Stimulated activated naive CD8-positive, alpha-beta T cell treated with anti-CD3 and anti-CD28 coated beads, Interleukin-15, amount 100 ng/mL, for 72 hours (primary cell): ENCODE measurements around the gene ITPRID2.

Source experiments
- ATAC-seq: fragments of 150-1000 bp; cut with Tn5 transposase; 2 replicates; pipeline ENCODE4 v1.10.0; 2021; ENCODE audit warnings: mild to moderate bottlenecking, moderate library complexity
- DNase-seq, 2 donors: peaks; one replicate each; pipeline ENCODE4 v3.0.0; 2021 to 2022
- H3K27ac Mint-ChIP-seq, 2 donors: one replicate each; pipeline ENCODE4 v1.8.0; 2022; ENCODE audit warnings: mild to moderate bottlenecking in 2 of 2, mixed read lengths in 2 of 2, moderate library complexity in 2 of 2
- H3K27me3 Mint-ChIP-seq: one replicate; pipeline ENCODE4 v1.8.0; 2022; ENCODE audit warnings: mixed read lengths
- H3K4me1 Mint-ChIP-seq: one replicate; pipeline ENCODE4 v1.8.0; 2022; ENCODE audit warnings: mild to moderate bottlenecking, mixed read lengths
- H3K4me3 Mint-ChIP-seq, 2 donors: one replicate each; pipeline ENCODE4 v1.8.0; 2022; ENCODE audit warnings: mild to moderate bottlenecking in 2 of 2, mixed read lengths in 2 of 2, moderate library complexity in 1 of 2
- H3K9me3 Mint-ChIP-seq, 2 donors: one replicate each; pipeline ENCODE4 v1.8.0; 2022; ENCODE audit warnings: mixed read lengths in 2 of 2

The ITPRID2 gene

DNA sequence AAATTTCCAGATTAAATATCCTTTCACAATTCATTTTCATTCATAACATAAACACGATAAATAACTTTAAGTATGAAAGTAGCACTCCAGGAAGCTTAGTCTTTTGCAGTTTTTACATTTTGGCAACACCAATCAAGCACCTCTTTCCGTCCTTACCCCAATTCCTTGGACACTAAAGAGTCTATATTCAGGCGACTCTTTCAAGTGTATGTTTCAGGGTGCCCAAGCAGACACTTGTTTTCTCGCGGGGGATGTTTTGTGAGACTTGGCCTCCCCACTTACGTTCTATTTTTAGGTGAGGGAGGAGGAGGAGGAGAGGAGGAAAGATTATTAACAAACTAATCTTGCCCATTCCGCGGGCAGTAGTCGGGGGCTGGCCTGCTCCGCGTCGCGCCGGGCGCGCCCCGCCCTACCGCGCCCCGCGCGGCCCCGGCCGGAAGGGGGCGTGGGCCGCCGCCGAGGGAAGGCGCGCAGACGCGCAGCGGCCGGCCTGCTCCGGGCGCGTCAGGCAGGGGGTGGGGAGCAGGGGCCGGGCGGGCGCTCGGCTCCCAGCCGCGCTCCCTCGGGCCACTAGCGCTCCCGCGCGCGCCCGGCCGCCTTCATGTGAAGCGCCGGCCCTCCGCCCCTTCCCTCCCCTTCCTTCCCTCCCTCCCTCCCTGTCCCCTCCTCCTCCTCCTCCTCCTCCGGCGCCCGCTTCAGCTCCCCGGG lies at the start of gene ITPRID2:
Gene ITPRID2 (plus strand): TSS at position 473 of the 708 bp plus-strand sequence. CDS start 337 bp downstream, outside the sequence.
- H3K4me1 Mint-ChIP-seq, result peaks cover 29% of the 10 kb centered on the region
- peak; percentile 91 for ATAC-seq
- H3K27me3 Mint-ChIP-seq, result peaks cover 20% of the 10 kb centered on the region
- H3K9me3 Mint-ChIP-seq, result no peaks in the 10 kb centered on the region
- peak within 1 kb of the TSS; percentile 93 to 96 for H3K4me3 Mint-ChIP-seq
- DNase-seq, result peak; percentile 71 to 74
- peak within 1 kb of the TSS; percentile 91 to 97 for H3K27ac Mint-ChIP-seq

DNA sequence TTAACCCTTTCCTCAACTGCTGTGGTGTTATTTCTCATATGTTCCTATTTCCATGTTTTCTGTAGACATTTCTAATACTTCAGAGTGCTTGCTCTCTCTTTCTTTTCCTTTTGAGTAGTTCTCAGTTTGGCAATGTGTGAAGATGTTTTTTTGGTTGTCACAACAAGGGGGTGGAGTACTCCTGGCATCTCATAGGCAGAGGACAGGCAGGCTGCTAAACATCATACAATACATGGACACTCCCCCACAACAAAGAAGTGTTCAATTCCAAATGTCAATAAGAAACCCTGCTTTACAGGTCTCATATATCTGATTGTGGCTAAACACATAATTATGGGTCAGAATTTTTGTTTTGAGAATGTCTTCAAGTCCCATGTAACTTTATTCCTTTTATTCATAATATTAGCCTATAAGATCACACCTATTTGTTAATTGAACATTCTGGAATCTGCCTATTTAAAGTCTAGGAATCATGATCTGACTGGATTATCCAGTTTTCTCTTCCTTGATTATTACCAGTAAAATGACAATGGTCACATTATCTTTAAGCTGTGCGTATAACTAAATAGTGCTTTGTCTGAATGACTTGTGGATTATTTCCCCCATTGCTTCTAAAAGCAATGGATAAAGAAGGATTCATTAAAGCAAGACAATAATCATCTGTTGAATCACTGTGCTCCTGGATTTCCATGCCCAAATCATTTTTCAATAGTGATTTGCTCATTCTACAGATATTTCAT lies 46.8 kb upstream of the ITPRID2 start:
- no peak for ATAC-seq

DNA sequence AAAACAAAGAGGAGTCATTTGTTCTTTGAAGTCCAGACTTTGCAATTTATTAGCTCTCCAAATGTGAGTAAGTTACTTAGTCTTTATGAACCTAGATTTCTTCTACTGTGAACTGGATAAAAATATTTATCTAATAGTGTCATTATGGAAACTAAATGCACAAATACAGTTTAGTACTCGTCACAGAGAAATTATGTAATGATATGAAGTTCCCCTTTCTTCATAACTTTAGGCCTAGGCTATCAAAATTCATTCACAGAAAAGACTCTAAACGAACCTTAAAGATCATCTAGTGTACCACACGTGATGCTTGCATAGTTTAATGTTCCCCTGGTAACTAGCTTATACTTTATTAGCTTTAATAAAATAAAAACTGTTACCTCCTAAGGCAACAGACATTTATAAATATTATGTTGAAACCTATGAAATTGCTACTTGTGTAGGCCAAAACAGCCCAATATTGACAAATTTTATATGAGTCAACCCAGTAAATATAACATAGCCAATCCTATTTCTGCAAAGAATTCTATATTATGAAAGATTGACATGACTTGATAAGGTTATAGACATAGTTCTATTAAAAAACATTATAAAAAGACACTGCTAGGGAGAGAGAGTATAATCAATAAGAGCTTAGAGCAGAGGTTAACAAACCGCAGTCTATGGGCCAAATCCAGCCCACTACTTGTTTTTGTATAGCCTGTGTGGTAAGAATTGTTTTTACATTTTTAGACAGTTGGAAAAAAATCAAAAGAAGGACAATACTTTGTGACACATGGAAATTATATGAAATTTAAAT lies 44.9 kb upstream of the ITPRID2 start:
- ATAC-seq, result no peak
- DNase-seq, result no peak
- Mint-ChIP-seq H3K4me3 (no peak overlapping the region), H3K4me1 (no peaks in the 10 kb centered on the region), H3K9me3 (no peaks in the 10 kb centered on the region), H3K27me3 (no peaks in the 10 kb centered on the region), H3K27ac (no peak overlapping the region)

More for the DNA sequence above, 46.8 kb upstream of the ITPRID2 start:
- no peaks in the 10 kb centered on the region for H3K4me1 Mint-ChIP-seq
- no peak overlapping the region for H3K27ac Mint-ChIP-seq
- H3K4me3 Mint-ChIP-seq, result no peak overlapping the region
- no peaks in the 10 kb centered on the region for H3K27me3 Mint-ChIP-seq
- no peak for DNase-seq
- H3K9me3 Mint-ChIP-seq, result no peaks in the 10 kb centered on the region

DNA sequence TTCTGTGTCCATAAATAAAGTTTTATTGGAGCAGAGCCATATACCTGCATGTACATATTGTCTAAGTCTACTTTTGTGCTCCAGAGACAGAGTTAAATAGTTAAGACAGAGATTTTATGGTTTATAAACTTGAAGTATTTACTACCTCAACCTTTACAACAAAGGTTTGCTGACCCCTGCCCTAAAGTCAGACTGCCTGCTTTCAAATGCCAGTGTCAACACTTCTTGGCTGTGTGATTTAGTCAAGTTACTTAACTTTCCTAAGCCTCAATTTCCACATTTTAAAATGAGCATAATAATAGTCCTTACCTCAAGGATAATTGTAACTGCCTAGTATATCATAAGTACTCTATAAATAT lies 44.4 kb upstream of the ITPRID2 start:
- Mint-ChIP-seq H3K9me3 (no peaks in the 10 kb centered on the region), H3K4me3 (no peak overlapping the region)

DNA sequence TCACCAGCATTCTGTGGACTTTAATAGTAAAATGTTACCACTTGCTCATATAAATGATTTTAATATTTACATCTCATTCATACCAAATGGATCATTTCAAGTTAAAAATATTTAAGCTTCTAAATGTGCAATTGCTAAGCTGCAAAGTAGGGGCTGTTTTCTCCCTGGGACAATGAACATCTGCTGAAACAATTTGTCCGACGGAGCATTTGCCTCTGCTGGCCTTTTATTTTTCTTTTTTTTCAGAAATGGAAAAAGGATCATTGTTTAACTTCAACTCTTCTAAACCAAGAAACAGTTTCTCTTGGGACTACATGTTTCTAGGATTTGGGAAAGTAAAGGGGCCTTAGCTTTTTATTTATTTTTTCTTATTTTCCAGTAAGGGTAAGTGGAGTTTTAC lies 43.8 kb upstream of the ITPRID2 start:
- DNase-seq (no peak), ATAC-seq (no peak)
- no peak overlapping the region for H3K27ac Mint-ChIP-seq
- no peak overlapping the region for H3K4me3 Mint-ChIP-seq
- no peaks in the 10 kb centered on the region for H3K27me3 Mint-ChIP-seq
- H3K4me1 Mint-ChIP-seq, result no peaks in the 10 kb centered on the region
- H3K9me3 Mint-ChIP-seq, result no peaks in the 10 kb centered on the region

More for the DNA sequence above, 44.4 kb upstream of the ITPRID2 start:
- no peaks in the 10 kb centered on the region for H3K27me3 Mint-ChIP-seq
- no peaks in the 10 kb centered on the region for H3K4me1 Mint-ChIP-seq
- no peak for ATAC-seq
- no peak for DNase-seq
- no peak overlapping the region for H3K27ac Mint-ChIP-seq

DNA sequence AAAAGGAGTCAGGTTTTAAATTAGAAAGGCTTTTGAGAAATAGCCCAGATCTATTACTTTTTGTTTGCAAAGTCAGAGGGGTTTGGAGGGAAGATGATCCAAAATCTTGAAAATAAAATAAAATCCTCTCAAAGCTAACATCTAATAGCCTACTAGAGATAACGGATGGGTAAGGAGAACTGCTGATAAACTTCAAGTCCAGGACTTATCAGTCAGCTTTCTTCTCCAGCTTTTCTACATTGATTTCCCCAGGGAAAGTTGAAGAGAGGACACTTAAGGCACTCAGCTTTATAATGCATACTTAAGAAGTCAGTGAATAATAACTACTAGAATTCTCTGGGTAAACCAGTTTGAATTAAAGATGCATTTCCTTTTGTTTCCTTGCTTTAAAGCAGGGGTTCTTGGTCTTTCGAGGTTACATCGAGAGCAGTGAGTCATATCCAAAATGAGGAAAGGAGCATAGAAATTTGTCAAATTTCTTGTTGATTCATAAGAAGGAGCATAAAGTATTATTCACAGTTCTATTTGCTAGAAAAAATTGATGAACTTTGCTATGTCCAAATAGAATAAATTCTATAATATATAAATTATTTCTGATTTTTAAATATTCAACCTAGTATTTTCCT lies 43.2 kb upstream of the ITPRID2 start:
- DNase-seq (no peak), ATAC-seq (peak; percentile 50)
- no peaks in the 10 kb centered on the region for H3K27me3 Mint-ChIP-seq
- H3K27ac Mint-ChIP-seq, result no peak overlapping the region
- H3K4me1 Mint-ChIP-seq, result no peaks in the 10 kb centered on the region
- no peaks in the 10 kb centered on the region for H3K9me3 Mint-ChIP-seq
- H3K4me3 Mint-ChIP-seq, result no peak overlapping the region

DNA sequence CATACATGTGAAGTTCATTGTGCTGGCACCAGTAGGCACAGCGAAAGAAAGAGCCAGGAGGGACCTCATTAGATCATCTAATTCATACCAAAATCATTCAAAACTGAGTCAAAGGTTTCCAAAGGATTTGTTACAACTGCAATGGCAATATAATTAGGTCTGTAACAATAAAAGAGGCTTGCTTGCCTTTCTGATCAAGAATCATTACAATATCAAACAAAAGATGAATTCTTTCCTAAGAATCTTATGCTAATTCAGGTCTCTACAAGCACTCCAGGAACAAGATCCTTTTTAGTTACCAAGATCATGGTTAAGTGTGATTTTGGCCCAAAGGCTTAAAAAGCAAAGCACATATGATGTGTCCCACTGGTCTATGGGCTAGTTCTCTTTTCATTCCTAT lies 41.9 kb upstream of the ITPRID2 start:
- Mint-ChIP-seq H3K4me3 (no peak overlapping the region), H3K27me3 (no peaks in the 10 kb centered on the region), H3K27ac (no peak overlapping the region), H3K9me3 (no peaks in the 10 kb centered on the region), H3K4me1 (no peaks in the 10 kb centered on the region)
- no peak for ATAC-seq
- DNase-seq, result no peak

DNA sequence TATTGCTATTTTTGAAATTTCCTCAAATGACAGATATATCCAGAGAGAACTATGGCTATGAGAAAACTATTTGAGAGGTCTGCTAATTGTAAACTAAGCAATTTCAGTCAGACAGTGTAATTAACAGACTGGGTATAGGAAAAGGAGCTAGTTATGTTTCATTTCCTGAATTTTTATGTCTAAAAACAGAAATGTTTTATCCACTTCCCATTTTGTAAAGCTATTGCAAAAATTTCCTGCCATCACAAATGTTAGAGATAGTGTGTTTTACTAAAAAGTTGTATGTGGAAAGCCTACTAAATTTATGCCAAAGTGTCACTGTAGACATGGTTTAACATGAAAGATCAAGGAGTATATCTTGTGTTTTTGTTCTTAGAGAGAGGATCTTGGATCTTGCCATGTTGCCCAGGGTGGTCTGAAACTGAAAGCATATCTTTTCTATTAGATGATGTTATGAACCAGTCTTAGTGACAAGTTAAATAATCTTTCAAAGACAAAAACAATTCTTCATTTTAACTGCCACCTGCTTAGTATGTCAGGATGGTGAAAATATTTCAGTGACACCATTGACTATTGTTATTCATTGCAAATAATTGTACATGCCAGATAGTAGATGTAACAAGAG lies 40.5 kb upstream of the ITPRID2 start:
- DNase-seq (no peak), ATAC-seq (no peak)
- Mint-ChIP-seq H3K4me1 (no peaks in the 10 kb centered on the region), H3K9me3 (no peaks in the 10 kb centered on the region), H3K27ac (no peak overlapping the region), H3K4me3 (no peak overlapping the region), H3K27me3 (no peaks in the 10 kb centered on the region)

DNA sequence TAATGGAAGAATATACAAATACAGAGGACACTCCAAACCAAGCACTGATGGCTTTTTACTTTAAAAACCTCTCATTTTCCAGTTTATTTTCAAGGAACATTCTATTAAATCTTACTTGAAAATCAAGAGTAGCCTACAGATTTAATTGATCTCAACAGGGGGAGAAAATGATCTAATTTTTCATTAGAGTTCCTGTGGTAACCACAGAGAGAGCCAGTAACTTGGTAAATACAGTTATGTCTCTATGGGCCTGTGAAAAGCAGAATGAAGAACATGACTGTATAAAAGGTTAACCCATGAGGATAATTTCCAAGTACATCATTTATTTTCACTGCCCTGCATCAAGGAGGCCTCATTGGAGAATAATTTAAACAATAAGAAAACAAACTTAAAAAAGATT lies 39.8 kb upstream of the ITPRID2 start:
- ATAC-seq (no peak), DNase-seq (no peak)
- Mint-ChIP-seq H3K4me1 (no peaks in the 10 kb centered on the region), H3K27me3 (no peaks in the 10 kb centered on the region), H3K9me3 (no peaks in the 10 kb centered on the region), H3K4me3 (no peak overlapping the region), H3K27ac (no peak overlapping the region)

DNA sequence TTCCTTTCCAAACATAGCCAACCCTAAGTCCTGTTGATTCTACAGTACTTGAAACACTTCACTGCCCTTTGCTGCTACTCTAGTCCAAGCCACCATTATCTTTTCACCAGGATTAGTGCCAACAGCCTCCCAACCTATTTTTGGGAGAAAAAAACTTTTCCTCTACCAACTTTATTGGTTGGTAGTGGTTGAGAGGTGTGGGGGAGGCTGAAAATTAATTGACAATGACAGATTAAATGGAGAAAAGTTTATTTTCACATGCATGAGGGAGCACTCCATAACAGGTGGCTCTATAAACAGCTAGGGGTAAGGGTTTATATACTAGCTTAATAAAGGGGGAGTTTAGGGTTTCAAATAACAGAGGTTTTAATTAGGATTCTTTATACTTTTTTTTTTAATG lies 37.8 kb upstream of the ITPRID2 start:
- DNase-seq (no peak), ATAC-seq (no peak)
- H3K27ac Mint-ChIP-seq, result no peak overlapping the region
- H3K27me3 Mint-ChIP-seq, result no peaks in the 10 kb centered on the region
- H3K4me1 Mint-ChIP-seq, result no peaks in the 10 kb centered on the region
- no peaks in the 10 kb centered on the region for H3K9me3 Mint-ChIP-seq
- H3K4me3 Mint-ChIP-seq, result no peak overlapping the region

DNA sequence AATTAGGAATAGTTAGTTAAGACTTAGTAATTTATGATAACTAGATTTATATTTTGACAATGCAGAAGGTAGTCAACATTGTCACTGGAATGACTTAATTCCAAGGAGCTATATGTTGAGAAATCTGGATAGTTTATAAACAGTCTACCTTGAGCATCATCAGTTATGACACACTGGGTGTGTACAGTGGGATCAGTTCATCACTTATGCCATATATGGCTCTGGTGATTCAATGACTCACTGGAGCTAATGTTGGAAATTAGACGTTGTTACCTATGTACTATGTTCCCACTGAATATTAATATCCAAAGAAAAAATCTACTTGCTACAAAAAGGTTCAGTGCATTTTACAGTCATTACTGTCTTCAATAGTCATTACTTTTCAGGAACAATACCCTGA lies 34.0 kb upstream of the ITPRID2 start:
- DNase-seq (no peak), ATAC-seq (no peak)
- H3K4me3 Mint-ChIP-seq, result no peak overlapping the region
- no peaks in the 10 kb centered on the region for H3K4me1 Mint-ChIP-seq
- no peaks in the 10 kb centered on the region for H3K27me3 Mint-ChIP-seq
- no peaks in the 10 kb centered on the region for H3K9me3 Mint-ChIP-seq
- H3K27ac Mint-ChIP-seq, result no peak overlapping the region

DNA sequence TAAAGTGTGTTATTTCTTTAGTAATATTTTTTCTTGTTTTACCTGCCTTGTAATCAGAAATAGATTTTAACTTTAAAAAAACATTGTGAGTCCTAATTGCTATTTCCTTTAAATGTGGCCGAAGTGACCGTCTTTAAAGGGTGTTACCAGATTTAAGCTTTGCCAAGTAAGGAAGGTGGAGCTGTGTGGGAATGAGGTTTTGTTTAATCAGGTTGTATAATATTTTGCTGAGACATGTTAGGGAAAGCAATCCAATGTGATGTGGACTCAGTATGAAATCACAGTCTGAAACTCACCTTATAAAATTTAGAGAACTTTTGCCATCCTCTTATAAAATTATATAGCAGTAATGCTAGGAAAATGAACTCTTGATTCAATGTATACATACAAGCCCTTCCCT lies 32.9 kb upstream of the ITPRID2 start:
- Mint-ChIP-seq H3K27ac (no peak overlapping the region), H3K4me3 (no peak overlapping the region), H3K4me1 (no peaks in the 10 kb centered on the region), H3K27me3 (no peaks in the 10 kb centered on the region), H3K9me3 (no peaks in the 10 kb centered on the region)
- DNase-seq (no peak), ATAC-seq (no peak)

DNA sequence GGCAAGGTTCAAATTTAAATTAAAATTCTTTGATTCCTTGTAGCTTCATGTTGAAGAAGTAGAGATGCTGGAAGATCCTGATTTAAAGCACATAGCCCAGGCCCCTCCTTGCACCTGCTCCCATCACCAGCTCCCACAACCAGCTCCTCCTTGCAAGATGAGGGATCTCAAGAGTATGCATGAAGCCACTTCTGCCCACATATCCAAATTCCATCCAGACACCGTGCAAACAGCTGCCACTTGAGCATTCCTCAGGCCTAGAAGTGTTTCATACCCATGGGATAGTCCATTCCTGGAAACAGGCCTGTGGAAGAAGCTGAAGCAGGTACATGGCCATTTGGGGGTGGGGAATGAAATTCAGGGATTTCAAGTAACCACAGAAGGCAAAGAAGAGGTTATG lies 32.4 kb upstream of the ITPRID2 start:
- H3K4me3 Mint-ChIP-seq, result no peak overlapping the region
- DNase-seq (no peak), ATAC-seq (no peak)
- H3K4me1 Mint-ChIP-seq, result no peaks in the 10 kb centered on the region
- H3K27ac Mint-ChIP-seq, result no peak overlapping the region
- H3K9me3 Mint-ChIP-seq, result no peaks in the 10 kb centered on the region
- H3K27me3 Mint-ChIP-seq, result no peaks in the 10 kb centered on the region

DNA sequence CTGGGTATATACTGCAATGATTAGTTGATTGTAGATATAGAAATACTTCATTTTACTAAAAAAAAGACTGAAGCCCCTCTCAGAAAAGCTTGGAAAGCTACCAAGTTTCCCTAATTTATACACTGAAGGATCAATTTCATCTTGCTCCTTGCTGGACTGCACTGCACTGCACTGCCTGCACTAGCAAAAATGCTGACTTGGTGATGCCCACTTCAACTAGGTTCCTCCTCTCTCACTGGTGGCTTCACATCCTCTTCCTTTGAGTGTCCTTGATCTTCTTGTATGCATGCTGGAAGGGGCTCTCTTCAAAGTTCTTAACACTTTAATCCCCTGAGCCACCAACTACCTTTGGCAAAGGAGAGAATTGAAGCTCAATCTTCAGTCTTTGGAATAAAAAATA lies 31.7 kb upstream of the ITPRID2 start:
- no peak overlapping the region for H3K27ac Mint-ChIP-seq
- DNase-seq (no peak), ATAC-seq (no peak)
- no peaks in the 10 kb centered on the region for H3K9me3 Mint-ChIP-seq
- H3K27me3 Mint-ChIP-seq, result no peaks in the 10 kb centered on the region
- H3K4me3 Mint-ChIP-seq, result no peak overlapping the region
- H3K4me1 Mint-ChIP-seq, result no peaks in the 10 kb centered on the region

DNA sequence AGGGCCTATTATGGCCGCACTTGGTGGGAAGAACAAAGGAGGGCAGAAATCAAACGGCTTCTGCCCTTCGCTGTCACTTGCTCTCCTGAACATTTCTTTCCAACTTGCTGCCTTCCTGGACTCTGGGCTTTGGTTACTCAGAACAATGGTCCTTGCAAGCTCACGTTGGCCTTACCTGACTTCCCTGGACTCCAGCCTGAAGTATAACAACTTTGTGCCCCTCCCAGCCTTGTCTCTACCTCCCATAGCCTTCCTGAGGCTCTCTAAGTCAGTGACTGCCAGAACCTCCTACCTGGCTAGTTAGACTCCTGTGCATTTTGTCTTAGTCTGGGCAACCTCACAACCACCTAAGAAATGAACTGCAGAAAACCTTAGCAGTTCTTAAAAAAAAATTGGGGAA lies 30.2 kb upstream of the ITPRID2 start:
- ATAC-seq, result no peak
- DNase-seq, result no peak
- Mint-ChIP-seq H3K4me3 (no peak overlapping the region), H3K27me3 (no peaks in the 10 kb centered on the region), H3K27ac (no peak overlapping the region), H3K4me1 (no peaks in the 10 kb centered on the region), H3K9me3 (no peaks in the 10 kb centered on the region)
